Raji (cell line): ENCODE results near the gene ZNF212.

Experiments
- POLR2A ChIP-seq: IDR thresholded peaks from 2 replicates; pipeline ENCODE4 v1.6.1; 2011; ENCODE audit warnings: low read depth, low read length, control low read depth; ENCODE audit not compliant: insufficient read depth

ZNF212 gene

DNA sequence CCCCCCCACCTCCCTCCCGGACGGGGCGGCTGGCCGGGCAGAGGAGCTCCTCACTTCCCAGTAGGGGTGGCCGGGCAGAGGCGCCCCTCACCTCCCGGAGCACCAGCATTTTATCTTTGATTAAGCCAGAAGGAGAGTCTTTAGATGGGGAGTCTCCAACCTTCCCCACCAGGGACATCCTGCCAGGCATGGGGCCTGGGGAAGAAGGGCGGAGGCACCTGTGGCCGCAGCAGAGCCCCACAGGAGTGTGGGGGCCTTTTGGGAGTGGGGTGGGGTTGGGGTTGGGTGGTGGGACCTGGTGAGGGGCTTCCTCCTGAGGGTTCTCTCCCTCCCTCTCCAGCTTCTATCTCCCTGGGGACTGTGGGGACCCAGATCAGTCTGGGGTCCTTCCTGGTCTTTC is 40.7 kb downstream of the ZNF212 start:
- no peak for TF ChIP-seq POLR2A

DNA sequence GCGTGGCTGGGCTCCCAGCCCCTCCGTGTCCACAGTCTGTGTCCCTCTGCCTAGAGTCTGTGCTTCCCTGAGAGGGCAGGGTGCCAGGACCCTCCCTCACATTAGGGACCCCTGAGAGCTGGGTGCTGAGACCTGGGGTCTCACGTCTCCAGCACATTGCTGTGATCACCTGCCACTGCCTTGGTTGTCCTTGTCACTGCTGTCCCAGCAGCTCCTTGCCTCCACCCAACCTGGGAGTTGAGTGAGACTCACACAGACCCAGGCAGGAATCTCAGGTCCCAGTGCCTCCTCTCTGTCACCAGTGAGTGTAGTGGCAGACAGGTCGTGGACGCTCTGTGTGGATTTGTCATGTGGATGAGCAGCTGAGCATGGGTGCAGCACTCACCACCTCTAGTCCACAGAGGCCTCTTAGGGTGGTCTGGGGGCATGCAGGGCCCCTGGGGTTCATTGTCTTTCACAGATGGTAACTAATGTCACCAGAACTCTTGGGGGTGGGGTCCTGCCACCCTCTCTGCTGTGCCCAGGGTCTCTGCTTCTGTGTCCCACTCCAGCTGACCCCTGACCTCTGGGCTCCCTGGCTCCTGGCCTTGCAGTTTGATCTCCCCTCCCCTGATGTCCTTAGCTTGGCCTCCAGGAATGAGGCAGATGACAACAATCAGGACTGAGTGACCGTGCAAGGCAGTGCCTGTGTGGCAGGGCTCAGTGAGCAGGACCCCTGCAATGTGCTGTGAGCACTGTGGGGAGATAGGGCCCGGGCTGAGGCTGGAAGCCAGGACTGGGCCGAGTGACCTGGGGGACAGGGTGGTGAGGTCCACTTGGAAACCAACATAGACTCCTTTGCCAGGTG is 41.4 kb downstream of the ZNF212 start:
- no peak for TF ChIP-seq POLR2A

DNA sequence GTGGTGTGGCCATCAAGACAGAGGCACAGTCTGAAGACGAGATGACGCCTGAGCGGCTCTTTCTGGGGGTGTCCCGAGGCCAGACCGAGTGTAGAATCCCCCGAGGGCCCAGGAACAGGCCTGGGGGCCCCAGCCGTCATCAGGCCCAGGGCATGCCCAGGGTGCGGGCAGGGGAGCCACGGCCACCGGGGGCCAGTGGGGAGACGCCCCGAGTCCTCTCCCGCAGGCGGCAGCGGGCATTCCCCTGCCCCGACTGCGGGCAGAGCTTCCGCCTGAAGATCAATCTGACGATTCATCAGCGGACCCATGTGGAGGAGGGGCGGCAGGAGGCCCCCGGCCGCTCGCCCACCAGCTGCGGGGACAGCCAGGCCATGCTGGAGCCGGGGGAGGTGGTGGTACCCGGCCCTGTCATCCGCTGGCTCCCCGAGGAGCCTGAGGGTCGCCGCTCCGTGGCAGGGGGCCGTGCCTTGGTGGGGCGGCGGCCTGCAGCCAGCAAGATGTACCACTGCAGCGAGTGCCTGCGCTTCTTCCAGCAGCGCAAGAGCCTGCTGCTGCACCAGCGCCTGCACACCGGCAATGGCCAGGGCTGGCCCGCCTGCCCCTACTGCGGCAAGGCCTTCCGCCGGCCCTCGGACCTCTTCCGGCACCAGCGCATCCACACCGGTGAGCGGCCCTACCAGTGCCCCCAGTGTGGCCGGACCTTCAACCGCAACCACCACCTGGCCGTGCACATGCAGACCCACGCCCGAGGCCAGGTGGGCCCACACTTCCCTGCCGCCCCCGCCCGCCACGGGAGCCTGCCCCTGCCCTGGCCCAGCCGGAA is 42.3 kb downstream of the ZNF212 start:
- TF ChIP-seq POLR2A: no peak

- TF ChIP-seq POLR2A: no peak
Measured at GRCh38 chr7:149282331-149282655, 42.8 kb downstream of the ZNF212 start.

- TF ChIP-seq POLR2A: no peak
Measured at GRCh38 chr7:149283321-149283720, 43.9 kb downstream of the ZNF212 start.

GRCh38 chr7:149284343-149284742 is 44.9 kb downstream of the ZNF212 start:
- no peak for TF ChIP-seq POLR2A

GRCh38 chr7:149284850-149285585 is 45.6 kb downstream of the ZNF212 start:
- TF ChIP-seq POLR2A: no peak

DNA sequence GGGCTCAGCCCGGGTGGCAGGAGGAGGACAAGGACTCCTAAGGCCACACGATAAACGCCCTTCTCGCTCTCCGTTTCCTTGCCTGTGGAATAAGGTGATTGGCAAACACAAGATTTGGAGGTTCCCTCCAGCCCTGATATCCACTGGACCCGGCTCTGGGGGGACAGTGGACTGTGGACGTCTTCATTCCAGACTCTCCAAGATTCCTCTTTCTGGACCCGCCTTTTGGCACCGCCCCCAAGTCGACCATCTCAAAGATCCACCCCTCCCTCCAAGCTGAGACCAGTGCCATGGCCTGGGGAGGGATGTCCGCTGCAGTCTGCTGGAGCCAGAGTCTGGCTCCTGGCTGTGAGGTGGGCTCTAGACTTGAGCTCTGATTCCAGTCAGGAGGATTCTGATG is 46.2 kb downstream of the ZNF212 start:
- TF ChIP-seq POLR2A: no peak

DNA sequence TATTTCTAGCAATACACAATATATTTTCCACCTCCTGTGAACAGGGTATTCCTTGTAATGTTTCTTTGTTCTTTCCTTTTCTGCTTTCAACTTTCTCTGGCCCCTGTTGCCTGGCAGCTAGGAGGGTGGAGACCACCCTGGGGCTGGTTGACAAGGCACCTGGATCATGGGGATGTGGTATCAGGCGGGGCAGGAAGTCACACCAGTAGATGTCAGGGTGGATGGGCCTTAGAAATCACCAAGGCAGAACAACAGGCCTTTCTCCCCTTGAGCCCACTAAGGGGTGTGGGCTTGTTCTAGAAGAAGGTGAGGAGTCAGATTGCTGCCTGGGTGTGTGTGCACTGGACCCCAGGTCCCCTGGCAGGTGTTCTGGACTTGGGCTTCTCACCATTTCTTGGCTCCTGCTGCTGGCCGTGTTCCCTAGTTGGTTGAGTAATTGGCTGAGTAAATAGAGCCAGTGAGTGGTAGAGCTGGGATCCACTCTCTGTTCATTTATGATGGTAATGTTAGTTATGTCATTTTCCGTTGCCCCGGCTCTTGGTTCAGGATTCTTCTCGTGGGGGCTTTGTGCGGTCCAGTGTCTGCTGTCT is 47.5 kb downstream of the ZNF212 start:
- no peak for TF ChIP-seq POLR2A

- TF ChIP-seq POLR2A: no peak
Measured at GRCh38 chr7:149287622-149288021, 48.2 kb downstream of the ZNF212 start.

GRCh38 chr7:149289262-149289661 is 49.8 kb downstream of the ZNF212 start:
- TF ChIP-seq POLR2A: no peak

DNA sequence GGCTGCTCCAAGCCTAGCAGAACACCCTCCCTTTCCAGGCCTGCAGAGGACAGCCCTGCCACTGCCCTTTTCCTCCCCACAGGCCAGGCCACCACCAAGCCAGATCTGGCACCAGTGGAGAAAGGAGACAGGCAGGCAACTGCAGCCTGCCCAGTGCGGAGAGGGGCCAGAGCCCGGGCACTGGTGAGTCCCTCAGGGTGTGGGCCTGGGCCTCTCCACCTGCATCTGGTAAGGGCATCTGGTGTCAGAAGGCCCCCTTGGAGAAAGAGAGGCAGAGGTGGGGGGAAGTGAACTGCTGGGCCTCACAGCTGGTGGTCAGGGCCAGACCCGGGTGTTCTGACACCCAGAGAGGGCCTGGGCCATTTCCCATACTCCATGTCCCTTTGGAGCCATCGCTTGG is 50.4 kb downstream of the ZNF212 start:
- TF ChIP-seq POLR2A: no peak

GRCh38 chr7:149291036-149291780 is 51.8 kb downstream of the ZNF212 start:
- TF ChIP-seq POLR2A: no peak

- TF ChIP-seq POLR2A: no peak
Measured at GRCh38 chr7:149291781-149292461, 52.5 kb downstream of the ZNF212 start.
